ENCODE results near the gene ELMOD1.

The ELMOD1 gene

GRCh38 chr11:107669893-107670601 is 79.1 kb downstream of the ELMOD1 start:
- Histone ChIP-seq H3K36me3 (ENCODE audit: control insufficient read depth in 2 of 2, insufficient read depth in 2 of 2, low read length in 2 of 2) (no peaks in the 10 kb centered on the region), H3K4me3 (ENCODE audit: low read length in 2 of 2) (no peak overlapping the region), H3K9ac (ENCODE audit: low read length in 2 of 2) (no peak overlapping the region), H3K27ac (ENCODE audit: low read length) (no peak overlapping the region), H3K9me3 (ENCODE audit: control insufficient read depth in 2 of 2, low read length in 2 of 2) (no peaks in the 10 kb centered on the region), H3K27me3 (ENCODE audit: control insufficient read depth in 1 of 2, insufficient read depth in 2 of 2, low read length in 2 of 2) (peaks cover 0 to 4% of the 10 kb centered on the region in 2 donors), H3K4me1 (ENCODE audit: control insufficient read depth, insufficient read depth, low read length) (no peaks in the 10 kb centered on the region)

GRCh38 chr11:107675902-107676301 is 85.0 kb downstream of the ELMOD1 start:
- no peaks in the 10 kb centered on the region for H3K4me1 ChIP-seq (ENCODE audit: control insufficient read depth, insufficient read depth, low read length)
- H3K9ac ChIP-seq (ENCODE audit: low read length in 2 of 2), result no peak overlapping the region
- no peaks in the 10 kb centered on the region for H3K36me3 ChIP-seq (ENCODE audit: control insufficient read depth in 2 of 2, insufficient read depth in 2 of 2, low read length in 2 of 2)
- H3K27me3 ChIP-seq (ENCODE audit: control insufficient read depth in 1 of 2, insufficient read depth in 2 of 2, low read length in 2 of 2), result no peaks in the 10 kb centered on the region
- H3K9me3 ChIP-seq (ENCODE audit: control insufficient read depth in 2 of 2, low read length in 2 of 2), result no peaks in the 10 kb centered on the region
- no peak overlapping the region for H3K4me3 ChIP-seq (ENCODE audit: low read length in 2 of 2)
- H3K27ac ChIP-seq (ENCODE audit: low read length), result no peak overlapping the region

- Histone ChIP-seq H3K36me3 (ENCODE audit: control insufficient read depth in 2 of 2, insufficient read depth in 2 of 2, low read length in 2 of 2) (no peaks in the 10 kb centered on the region), H3K27me3 (ENCODE audit: control insufficient read depth in 1 of 2, insufficient read depth in 2 of 2, low read length in 2 of 2) (no peaks in the 10 kb centered on the region), H3K9me3 (ENCODE audit: control insufficient read depth in 2 of 2, low read length in 2 of 2) (no peaks in the 10 kb centered on the region), H3K27ac (ENCODE audit: low read length) (no peak overlapping the region), H3K4me1 (ENCODE audit: control insufficient read depth, insufficient read depth, low read length) (no peaks in the 10 kb centered on the region), H3K4me3 (ENCODE audit: low read length in 2 of 2) (no peak overlapping the region), H3K9ac (ENCODE audit: low read length in 2 of 2) (no peak overlapping the region)
Observed at GRCh38 chr11:107676336-107677057, 85.5 kb downstream of the ELMOD1 start.

GRCh38 chr11:107677924-107678631 is 87.1 kb downstream of the ELMOD1 start:
- Histone ChIP-seq H3K36me3 (ENCODE audit: control insufficient read depth in 2 of 2, insufficient read depth in 2 of 2, low read length in 2 of 2) (no peaks in the 10 kb centered on the region), H3K27me3 (ENCODE audit: control insufficient read depth in 1 of 2, insufficient read depth in 2 of 2, low read length in 2 of 2) (no peaks in the 10 kb centered on the region), H3K9ac (ENCODE audit: low read length in 2 of 2) (no peak overlapping the region), H3K4me1 (ENCODE audit: control insufficient read depth, insufficient read depth, low read length) (no peaks in the 10 kb centered on the region), H3K9me3 (ENCODE audit: control insufficient read depth in 2 of 2, low read length in 2 of 2) (no peaks in the 10 kb centered on the region), H3K4me3 (ENCODE audit: low read length in 2 of 2) (no peak overlapping the region), H3K27ac (ENCODE audit: low read length) (no peak overlapping the region)

GRCh38 chr11:107678632-107678971 is 87.7 kb downstream of the ELMOD1 start:
- no peaks in the 10 kb centered on the region for H3K36me3 ChIP-seq (ENCODE audit: control insufficient read depth in 2 of 2, insufficient read depth in 2 of 2, low read length in 2 of 2)
- H3K27me3 ChIP-seq (ENCODE audit: control insufficient read depth in 1 of 2, insufficient read depth in 2 of 2, low read length in 2 of 2), result no peaks in the 10 kb centered on the region
- no peak overlapping the region for H3K4me3 ChIP-seq (ENCODE audit: low read length in 2 of 2)
- no peak overlapping the region for H3K27ac ChIP-seq (ENCODE audit: low read length)
- no peak overlapping the region for H3K9ac ChIP-seq (ENCODE audit: low read length in 2 of 2)
- no peaks in the 10 kb centered on the region for H3K4me1 ChIP-seq (ENCODE audit: control insufficient read depth, insufficient read depth, low read length)
- no peaks in the 10 kb centered on the region for H3K9me3 ChIP-seq (ENCODE audit: control insufficient read depth in 2 of 2, low read length in 2 of 2)

GRCh38 chr11:107679255-107680024 is 88.5 kb downstream of the ELMOD1 start:
- no peaks in the 10 kb centered on the region for H3K27me3 ChIP-seq (ENCODE audit: control insufficient read depth in 1 of 2, insufficient read depth in 2 of 2, low read length in 2 of 2)
- H3K4me1 ChIP-seq (ENCODE audit: control insufficient read depth, insufficient read depth, low read length), result no peaks in the 10 kb centered on the region
- H3K36me3 ChIP-seq (ENCODE audit: control insufficient read depth in 2 of 2, insufficient read depth in 2 of 2, low read length in 2 of 2), result no peaks in the 10 kb centered on the region
- no peak overlapping the region for H3K9ac ChIP-seq (ENCODE audit: low read length in 2 of 2)
- H3K27ac ChIP-seq (ENCODE audit: low read length), result no peak overlapping the region
- no peaks in the 10 kb centered on the region for H3K9me3 ChIP-seq (ENCODE audit: control insufficient read depth in 2 of 2, low read length in 2 of 2)
- H3K4me3 ChIP-seq (ENCODE audit: low read length in 2 of 2), result no peak overlapping the region

- Histone ChIP-seq H3K36me3 (ENCODE audit: control insufficient read depth in 2 of 2, insufficient read depth in 2 of 2, low read length in 2 of 2) (no peaks in the 10 kb centered on the region), H3K9me3 (ENCODE audit: control insufficient read depth in 2 of 2, low read length in 2 of 2) (no peaks in the 10 kb centered on the region), H3K4me1 (ENCODE audit: control insufficient read depth, insufficient read depth, low read length) (no peaks in the 10 kb centered on the region), H3K9ac (ENCODE audit: low read length in 2 of 2) (no peak overlapping the region), H3K27me3 (ENCODE audit: control insufficient read depth in 1 of 2, insufficient read depth in 2 of 2, low read length in 2 of 2) (no peaks in the 10 kb centered on the region), H3K27ac (ENCODE audit: low read length) (no peak overlapping the region), H3K4me3 (ENCODE audit: low read length in 2 of 2) (no peak overlapping the region)
Observed at GRCh38 chr11:107682171-107682570, 91.2 kb downstream of the ELMOD1 start.

GRCh38 chr11:107682572-107682971 is 91.6 kb downstream of the ELMOD1 start:
- H3K36me3 ChIP-seq (ENCODE audit: control insufficient read depth in 2 of 2, insufficient read depth in 2 of 2, low read length in 2 of 2), result no peaks in the 10 kb centered on the region
- H3K9me3 ChIP-seq (ENCODE audit: control insufficient read depth in 2 of 2, low read length in 2 of 2), result no peaks in the 10 kb centered on the region
- no peak overlapping the region for H3K4me3 ChIP-seq (ENCODE audit: low read length in 2 of 2)
- H3K27me3 ChIP-seq (ENCODE audit: control insufficient read depth in 1 of 2, insufficient read depth in 2 of 2, low read length in 2 of 2), result no peaks in the 10 kb centered on the region
- H3K9ac ChIP-seq (ENCODE audit: low read length in 2 of 2), result no peak overlapping the region
- H3K4me1 ChIP-seq (ENCODE audit: control insufficient read depth, insufficient read depth, low read length), result no peaks in the 10 kb centered on the region
- no peak overlapping the region for H3K27ac ChIP-seq (ENCODE audit: low read length)

- Histone ChIP-seq H3K27ac (ENCODE audit: low read length) (no peak overlapping the region), H3K36me3 (ENCODE audit: control insufficient read depth in 2 of 2, insufficient read depth in 2 of 2, low read length in 2 of 2) (no peaks in the 10 kb centered on the region), H3K27me3 (ENCODE audit: control insufficient read depth in 1 of 2, insufficient read depth in 2 of 2, low read length in 2 of 2) (no peaks in the 10 kb centered on the region), H3K4me1 (ENCODE audit: control insufficient read depth, insufficient read depth, low read length) (no peaks in the 10 kb centered on the region), H3K4me3 (ENCODE audit: low read length in 2 of 2) (no peak overlapping the region), H3K9ac (ENCODE audit: low read length in 2 of 2) (no peak overlapping the region), H3K9me3 (ENCODE audit: control insufficient read depth in 2 of 2, low read length in 2 of 2) (no peaks in the 10 kb centered on the region)
Observed at GRCh38 chr11:107683061-107683460, 92.1 kb downstream of the ELMOD1 start.

DNA sequence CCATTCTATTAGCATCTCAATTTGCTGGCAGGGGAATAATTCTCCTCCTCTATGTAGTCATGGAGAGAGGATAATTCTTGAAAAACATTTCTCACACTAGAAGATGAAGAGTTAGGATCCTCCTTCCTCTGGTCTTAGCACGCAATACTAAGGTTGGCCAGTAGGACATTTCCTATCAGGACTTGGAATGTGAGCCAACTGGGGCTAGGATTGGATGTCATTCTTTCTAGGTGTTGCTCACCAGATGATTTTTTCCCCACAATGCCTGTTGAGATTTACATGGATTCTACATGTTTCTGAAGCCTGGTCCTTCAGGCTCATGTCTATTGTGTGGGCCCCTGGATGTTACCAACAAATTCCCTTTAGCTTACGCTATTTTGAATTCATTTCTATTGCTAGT is 92.9 kb downstream of the ELMOD1 start:
- Histone ChIP-seq H3K27ac (ENCODE audit: low read length) (no peak overlapping the region), H3K36me3 (ENCODE audit: control insufficient read depth in 2 of 2, insufficient read depth in 2 of 2, low read length in 2 of 2) (no peaks in the 10 kb centered on the region), H3K27me3 (ENCODE audit: control insufficient read depth in 1 of 2, insufficient read depth in 2 of 2, low read length in 2 of 2) (no peaks in the 10 kb centered on the region), H3K4me1 (ENCODE audit: control insufficient read depth, insufficient read depth, low read length) (no peaks in the 10 kb centered on the region), H3K4me3 (ENCODE audit: low read length in 2 of 2) (no peak overlapping the region), H3K9ac (ENCODE audit: low read length in 2 of 2) (no peak overlapping the region), H3K9me3 (ENCODE audit: control insufficient read depth in 2 of 2, low read length in 2 of 2) (no peaks in the 10 kb centered on the region)
